IPS-18c (cell line): ENCODE results near the gene ATP2C2.
"Not testable (repeated sequence)": the region's sequence is repeated elsewhere in the genome, so short reads cannot be mapped to it uniquely, and the experiment has no call there.

Experiments used
- H3K4me3 ChIP-seq: 2 replicates; pipeline ENCODE4 v1.7.0; 2013; ENCODE audit warnings: low read depth, mild to moderate bottlenecking, low read length, moderate library complexity; ENCODE audit not compliant: insufficient read depth
- H3K9me3 ChIP-seq: one replicate; pipeline ENCODE4 v1.6.1; 2013; ENCODE audit warnings: mild to moderate bottlenecking, low read length, moderate library complexity; ENCODE audit not compliant: control insufficient read depth, insufficient read depth

The ATP2C2 gene

DNA sequence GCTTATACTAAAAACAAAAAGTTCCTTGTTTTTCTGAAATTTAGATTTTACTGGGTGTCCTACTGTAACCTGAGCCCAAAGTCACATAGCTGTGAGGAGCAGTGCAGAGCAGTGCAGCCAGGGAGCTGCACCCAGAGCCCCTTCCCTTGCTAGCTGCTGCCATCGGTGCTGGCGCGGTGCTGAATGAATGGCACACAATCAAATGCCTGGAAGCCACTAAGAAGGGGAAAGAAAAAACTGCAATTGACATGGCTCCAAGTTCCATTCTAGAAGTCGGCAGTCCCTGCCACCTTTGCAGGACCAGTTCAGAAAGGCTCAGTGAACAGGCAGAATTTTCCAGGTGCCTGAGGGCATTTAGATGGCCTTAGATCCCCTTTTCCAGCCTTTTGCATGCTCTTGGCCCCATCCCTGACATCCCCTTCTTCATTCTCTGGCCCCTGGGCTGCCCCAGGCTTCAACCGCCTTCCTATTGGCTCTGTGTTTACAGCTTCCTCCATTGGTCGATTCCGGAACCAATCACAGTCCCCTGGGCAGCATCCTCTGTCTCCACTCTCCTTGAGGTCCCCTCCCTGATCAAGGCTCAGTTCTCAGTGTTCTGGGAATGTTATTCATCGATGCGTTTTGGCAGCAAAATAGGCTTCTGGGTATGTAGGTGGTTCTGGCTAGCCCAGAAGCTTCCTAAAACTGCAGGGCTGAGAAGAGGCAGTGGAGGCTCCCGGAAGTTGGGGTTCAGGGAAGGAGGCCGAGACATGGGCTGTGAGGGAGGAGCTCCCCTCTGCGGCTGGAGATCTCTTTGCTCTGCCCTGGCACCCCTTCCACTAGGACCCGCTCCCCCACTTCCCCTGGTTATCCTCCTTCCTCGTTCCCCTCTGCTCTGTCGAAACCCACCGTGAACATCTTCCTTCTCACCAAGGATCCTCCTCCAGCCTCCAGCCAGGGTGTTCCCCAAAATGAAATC is 37.9 kb downstream of the ATP2C2 start:
- H3K4me3 ChIP-seq: no peak overlapping the region
- no peaks in the 10 kb centered on the region for H3K9me3 ChIP-seq

DNA sequence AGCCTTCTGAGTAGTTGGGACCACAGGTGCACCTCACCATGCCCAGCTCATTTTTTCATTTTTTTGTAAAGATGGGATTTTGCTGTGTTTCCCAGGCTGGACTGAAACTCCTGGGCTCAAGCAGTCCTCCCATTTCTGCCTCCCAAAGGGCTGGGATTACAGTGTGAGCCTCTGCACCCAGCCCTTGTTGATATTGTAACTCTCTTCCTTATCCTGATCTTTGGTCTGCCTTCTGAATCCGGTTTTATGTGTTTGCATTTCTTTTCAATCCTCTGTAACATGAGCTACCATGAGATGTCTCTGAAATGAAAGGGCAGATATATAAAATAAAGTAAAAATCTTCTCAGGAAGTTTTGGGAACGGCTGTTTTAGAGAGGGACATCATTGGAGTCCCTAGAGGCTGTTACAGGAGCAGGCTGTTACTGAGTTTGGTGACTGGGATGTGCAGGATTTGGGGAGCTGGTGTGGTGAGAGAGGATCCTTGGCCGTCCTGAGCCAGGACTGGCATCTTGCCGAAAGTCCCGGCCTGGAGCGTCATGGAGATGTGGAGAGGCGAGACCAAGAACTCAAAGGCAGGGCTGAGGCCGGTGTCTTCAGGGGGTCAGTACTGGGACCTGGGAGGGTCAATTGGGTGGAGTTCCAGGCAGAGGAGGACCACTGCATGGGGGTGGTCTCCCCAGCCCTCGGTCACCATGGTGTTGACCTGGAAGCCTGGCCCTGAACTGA is 39.4 kb downstream of the ATP2C2 start:
- no peak overlapping the region for H3K4me3 ChIP-seq
- H3K9me3 ChIP-seq: no peaks in the 10 kb centered on the region

DNA sequence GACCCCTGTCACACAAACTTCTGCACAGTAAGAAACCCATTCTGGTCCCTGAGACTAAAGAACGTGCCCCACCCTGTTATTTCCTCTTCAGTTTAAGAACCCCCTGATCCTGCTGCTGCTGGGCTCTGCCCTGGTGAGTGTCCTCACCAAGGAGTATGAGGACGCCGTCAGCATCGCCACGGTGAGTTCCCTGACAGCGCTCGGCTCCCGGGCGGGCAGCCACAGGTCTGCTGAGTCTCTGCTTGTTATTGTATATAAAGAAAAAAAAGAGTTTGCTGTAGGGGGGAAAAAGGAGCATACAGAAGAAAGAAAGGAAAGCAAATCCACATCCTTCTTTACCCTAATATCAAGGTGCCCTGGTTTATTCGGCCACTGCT is 40.0 kb downstream of the ATP2C2 start:
- Histone ChIP-seq H3K4me3 (no peak overlapping the region), H3K9me3 (no peaks in the 10 kb centered on the region)

DNA sequence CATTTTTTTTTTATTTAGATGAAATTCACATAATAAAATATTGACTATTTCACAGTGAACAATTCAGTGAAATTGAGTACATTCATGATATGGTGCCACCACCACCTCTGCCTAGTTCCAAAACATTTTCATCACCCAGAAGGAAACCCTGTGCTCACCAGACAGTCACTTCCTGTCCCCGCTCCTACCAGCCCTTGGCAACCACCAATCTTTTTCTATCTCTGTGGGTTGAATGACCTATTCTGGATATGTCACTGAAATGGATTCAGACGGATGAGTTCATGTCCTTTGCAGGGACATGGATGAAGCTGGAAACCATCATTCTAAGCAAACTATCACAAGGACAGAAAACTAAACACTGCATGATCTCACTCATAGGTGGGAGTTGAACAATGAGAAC is 40.5 kb downstream of the ATP2C2 start:
- Histone ChIP-seq H3K4me3 (no peak overlapping the region), H3K9me3 (no peaks in the 10 kb centered on the region)

DNA sequence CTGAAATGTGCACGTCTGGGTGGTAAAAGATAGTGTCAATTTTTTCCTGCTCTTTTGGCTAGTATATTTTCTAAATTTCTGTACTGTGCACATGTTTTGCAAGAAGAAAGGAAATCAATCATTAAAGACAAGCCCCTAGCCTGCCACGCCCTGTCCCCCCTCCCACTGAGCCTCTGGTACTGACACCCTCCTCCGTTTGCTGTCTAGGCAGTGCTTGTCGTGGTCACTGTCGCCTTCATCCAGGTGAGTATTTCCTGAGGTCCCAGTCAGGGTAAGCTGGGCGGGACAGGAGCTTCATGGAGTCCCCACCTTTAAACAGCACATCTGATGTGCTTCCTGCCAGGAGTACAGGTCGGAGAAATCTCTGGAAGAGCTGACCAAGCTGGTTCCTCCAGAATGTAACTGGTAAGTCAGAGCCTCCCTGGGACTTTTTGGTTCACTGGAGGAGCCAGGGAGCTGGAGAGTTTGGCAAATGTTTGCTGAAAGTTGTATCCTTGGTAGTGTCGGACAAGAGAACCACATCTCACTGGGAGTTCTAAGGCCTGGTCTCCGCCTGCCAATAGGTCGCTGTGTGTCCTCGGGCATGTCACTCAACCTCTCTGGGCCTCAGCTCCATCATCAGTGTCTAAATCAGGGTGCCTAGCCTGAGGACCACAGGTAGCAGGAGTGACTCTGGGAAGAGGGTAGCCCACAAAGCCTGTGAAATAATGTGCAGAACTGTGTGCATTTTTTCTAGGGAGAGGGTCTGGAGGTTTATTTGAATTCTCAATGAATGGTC is 42.2 kb downstream of the ATP2C2 start:
- H3K4me3 ChIP-seq: no peak overlapping the region
- no peaks in the 10 kb centered on the region for H3K9me3 ChIP-seq

DNA sequence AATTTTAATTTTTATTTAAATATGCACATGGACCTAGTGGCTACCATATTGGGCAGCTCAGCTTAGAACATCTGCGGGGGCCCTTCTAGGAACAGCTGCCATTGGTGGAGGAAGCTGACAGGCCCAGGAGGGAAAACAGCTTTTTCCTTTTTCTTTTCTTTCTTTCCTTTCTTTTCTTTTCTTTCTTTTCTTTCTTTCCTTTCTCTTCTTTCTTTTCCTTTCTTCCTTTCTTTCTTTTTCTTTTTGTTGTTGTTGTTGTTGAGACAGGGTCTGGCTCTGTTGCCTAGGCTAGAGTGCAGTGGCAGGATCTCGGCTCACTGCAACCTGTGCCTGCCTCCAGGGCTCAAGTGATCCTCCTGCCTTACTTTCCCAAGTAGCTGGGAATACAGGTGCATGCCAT is 43.4 kb downstream of the ATP2C2 start:
- no peak overlapping the region for H3K4me3 ChIP-seq

DNA sequence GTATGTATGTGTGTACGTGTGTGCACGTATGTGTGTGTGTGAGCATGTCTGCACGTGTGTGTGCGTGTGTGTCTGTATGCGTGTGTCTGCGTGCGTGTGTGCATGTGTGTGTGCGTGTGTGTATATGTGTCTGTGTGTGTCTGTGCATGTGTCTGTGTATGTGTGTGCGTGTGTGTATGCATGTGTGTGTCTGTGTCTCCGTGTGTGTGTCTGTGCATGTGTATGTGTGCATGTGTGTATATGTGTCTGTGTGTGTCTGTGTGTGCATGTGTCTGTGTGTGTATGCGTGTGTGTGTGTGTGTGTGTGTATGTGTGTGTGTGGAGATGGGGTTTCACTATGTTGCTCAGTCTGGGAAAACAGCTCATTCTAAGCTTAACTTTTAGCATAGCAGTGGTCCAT is 43.9 kb downstream of the ATP2C2 start:
- no peaks in the 10 kb centered on the region for H3K9me3 ChIP-seq
- H3K4me3 ChIP-seq: no peak overlapping the region

More for the DNA sequence above, 43.4 kb downstream of the ATP2C2 start:
- H3K9me3 ChIP-seq: no peaks in the 10 kb centered on the region

DNA sequence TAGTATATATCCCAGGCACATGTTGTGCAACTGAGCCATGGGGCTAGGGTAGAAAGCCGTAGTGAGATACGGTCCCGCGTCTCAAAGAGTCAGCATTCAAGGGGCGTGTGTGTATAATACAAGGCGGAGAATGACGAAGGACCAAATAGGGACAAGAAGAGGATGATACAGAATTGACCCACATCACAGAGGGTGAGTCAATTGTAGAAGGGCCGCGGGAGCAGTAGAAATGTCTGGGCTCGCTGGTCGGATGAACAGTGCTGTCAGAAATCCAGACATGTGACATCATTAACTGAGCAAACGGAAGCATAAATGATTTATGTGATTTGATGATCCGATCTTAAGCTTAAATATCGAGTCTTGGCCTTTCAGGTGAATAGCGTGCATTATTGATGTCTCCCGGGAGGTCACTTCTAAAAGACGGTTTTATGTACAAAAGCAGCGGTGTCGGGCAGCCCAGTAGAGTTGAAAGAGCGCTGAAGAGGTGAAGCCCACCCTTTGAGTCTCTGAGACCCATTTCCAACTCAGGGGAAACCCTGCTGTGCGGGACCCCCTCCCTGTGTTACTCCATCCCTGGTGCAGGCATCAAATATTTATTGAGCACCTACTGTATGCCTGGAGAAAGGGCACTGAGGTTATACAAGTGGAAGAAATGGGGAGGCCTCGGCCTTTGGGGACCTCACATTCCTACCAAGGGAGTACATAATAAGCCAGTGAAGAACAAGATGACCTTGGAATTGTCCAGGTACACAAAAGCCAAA is 45.1 kb downstream of the ATP2C2 start:
- no peaks in the 10 kb centered on the region for H3K9me3 ChIP-seq
- no peak overlapping the region for H3K4me3 ChIP-seq

DNA sequence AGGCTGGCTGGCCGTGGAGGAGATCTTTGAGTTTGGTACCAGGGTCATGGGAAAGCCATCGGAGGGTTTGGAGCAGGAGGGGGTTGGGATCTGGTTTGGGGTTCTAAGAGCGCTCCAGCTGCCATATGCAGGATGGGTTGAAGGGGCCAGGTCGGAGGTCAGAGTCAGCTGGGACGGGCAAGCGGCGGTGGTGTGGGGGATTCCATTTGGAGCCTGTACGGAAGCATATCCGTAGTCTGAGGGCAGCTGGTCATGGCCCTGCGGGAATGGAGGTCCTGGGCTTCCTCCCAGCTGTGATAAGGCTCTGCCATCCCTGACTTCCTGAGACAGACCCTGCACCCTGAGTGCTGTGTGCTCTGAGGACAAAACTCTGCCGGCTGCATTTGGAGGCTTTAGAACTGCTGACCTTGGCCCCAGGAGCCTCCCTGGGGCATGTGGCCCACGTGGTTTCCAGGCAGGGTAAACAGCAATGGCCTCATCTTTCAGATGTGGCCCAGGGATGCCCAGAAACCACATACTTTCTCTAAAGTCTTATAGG is 46.5 kb downstream of the ATP2C2 start:
- Histone ChIP-seq H3K4me3 (no peak overlapping the region), H3K9me3 (no peaks in the 10 kb centered on the region)

DNA sequence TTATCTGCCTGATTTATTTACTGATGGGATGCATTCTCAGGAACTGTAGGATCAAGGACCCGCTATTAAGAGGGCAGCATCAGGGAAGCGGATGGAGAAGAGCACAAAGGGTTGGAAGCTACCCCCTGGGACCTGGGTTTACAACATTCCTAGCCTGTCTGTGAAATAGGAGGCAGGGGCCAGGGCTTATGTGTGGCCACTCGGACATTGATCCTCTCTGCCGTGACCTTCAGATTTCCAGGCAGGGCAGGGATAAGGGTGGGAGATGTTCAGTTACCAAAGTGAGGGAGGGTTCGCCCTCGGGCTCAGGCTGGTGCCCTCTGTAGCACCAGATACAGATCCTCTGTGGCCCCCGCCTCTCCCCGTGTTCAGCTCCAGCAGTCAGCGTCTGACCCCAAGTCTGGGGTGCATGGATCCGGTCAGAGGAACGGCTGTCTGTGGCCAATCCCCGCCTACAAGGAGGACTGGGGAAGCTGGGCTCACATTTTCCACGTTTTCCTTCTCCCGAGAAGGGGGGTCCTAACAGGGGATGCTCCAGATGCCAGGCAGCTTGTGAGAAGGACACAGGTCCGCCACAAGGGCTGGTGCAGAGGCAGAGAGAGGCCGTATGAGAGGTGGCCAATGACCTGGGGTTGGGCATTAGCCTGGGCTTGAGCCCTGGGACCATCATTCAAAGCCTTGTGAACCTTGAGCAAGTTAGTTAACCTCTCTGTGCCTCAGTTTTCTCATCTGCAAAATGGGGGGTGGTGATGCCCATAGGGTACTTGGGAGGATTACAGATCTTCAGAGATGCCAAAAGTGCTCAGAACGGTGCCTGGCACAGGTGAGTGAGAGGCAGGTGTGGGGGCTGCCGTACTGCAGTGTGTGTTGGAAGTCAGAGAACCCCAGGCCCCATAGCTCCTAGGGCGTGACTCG is 48.3 kb downstream of the ATP2C2 start:
- no peaks in the 10 kb centered on the region for H3K9me3 ChIP-seq
- no peak overlapping the region for H3K4me3 ChIP-seq

DNA sequence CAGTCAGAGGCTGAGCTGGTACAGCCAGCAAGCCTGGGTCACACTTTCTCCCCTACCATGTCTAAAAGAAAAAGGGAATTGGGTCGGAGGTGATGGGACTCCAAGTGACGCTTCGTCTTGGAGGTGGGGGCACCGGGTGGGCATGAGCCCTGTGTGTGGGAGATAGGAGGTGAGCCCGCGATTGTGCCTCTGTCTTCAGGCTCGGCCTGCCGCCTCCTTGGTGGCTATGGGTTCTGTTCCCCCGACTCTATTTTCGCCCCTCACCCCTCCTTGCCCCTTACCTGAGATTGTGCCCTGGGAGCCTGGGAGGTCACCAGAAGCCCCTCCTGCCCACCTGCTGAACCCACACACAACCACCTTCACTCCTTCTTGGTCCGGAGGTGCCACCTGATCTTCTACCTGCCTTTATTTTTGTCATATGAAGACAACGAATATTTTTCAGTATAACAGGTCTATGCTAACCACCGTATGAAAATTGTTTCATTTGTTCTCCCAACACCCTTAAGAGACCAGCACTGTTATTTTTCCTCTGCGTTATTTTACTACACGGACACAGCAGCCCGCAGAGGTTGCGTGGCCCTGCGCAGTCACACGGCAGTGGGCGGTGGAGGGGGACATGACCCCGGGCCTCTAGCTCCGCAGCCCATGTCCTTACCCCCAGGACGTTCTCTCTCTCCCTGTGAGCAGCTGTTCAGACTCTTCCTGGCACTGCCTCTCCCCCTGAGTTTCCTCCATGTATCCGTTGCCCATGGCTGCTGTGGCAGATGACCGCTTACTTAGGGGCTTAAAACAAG is 49.9 kb downstream of the ATP2C2 start:
- Histone ChIP-seq H3K9me3 (no peaks in the 10 kb centered on the region), H3K4me3 (no peak overlapping the region)

DNA sequence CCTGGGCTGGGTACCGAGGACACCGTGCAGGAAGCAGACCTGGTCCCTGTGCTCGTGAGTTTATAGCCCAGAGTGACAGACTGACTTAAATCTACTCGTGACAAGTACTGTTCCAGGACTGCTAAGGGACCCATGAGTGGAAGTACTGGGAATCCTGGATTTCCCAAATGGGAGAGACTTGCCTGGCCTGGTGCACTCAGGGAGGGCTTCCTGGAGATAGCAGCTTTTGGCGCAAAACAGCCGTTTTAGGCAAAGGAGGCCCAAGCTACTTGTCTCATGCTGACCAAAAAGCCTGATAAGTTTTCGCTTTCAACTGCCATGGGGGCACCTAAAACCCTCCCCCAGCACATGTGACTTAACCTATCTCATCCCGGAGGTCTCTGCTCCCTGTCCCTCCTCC is 51.4 kb downstream of the ATP2C2 start:
- H3K9me3 ChIP-seq: no peaks in the 10 kb centered on the region

DNA sequence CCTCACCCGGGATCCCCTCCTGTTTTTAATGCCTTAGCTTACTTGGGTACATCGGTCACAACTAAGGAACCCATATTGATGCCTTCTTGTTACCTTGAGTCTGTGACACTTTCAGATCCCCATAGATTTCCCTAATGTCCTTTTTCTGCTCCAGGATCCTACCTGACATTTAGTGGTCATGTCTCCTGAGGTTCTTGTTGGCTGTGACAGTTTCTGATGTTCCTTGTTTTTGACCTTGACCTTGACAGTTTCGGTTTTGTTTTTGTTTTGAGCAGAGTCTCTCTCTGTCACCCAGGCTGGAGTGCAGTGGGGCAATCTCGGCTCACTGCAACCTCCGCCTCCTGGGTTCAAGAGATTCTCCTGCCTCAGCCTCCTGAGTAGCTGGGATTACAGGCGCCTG is 52.2 kb downstream of the ATP2C2 start:
- H3K9me3 ChIP-seq, H3K4me3 ChIP-seq: not testable (repeated sequence)

More for the DNA sequence above, 51.4 kb downstream of the ATP2C2 start:
- no peak overlapping the region for H3K4me3 ChIP-seq

DNA sequence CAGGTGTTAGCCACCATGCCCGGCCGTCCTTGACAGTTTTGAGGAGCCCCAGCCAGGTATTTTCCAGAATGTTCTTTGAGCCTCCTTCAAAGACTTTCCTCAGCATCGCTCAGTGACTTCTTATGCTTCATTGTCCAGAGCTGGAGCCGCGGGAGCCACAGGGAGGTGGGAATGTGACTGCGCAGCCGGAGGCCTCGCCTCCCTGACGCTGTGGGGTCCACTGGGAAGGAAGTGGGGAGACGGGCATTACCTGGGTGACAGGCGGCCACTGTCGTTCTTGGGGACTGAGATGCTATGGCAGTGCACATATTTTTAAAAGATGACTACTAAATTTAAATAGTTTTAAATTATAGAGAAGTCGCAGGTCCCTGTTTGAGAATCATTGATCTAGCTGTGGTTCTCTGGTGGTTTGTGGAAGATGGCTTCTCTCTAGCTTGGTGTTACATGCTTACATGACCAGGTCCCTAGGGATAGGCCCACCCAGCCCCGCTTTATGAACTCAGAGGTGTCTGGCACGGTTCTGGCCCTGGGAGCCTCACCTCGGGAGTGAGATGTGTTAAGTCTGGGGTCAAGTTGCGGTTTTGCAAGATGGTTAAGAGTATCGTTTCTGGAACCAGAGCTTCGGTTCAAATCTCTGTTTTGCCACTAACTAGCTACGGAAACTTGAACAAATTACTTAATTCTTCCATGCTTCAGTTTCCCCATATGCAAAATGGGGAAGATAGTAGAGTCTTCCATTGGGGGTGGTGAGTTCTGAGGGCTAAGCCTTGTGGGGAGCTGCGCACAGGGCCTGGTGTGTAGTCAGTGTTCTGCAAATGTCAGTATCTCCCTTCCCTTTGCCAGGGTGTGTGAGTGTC is 53.0 kb downstream of the ATP2C2 start:
- Histone ChIP-seq H3K4me3 (no peak overlapping the region), H3K9me3 (no peaks in the 10 kb centered on the region)

DNA sequence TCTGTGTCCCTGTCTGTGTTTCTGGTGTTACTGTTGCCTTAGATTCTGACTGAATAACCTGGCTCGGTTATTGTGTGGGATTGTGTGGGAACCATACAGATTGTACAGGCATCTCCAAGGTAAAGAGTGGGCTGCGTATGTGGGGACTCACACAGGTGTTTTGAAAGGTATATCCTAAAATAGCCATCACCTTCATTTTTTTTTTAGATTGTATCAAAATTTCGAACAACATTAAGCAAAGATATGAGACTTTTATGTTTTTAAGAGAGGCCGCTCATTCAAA is 53.5 kb downstream of the ATP2C2 start:
- Histone ChIP-seq H3K9me3 (no peaks in the 10 kb centered on the region), H3K4me3 (no peak overlapping the region)
